ENCODE results near the gene GAS7. TPM values are rescaled to one million over a fixed set of nuclear protein-coding genes. Genes with fewer than 3 reads are reported as not detected.

Gene GAS7
- total and polyA plus RNA-seq, 2 experiments from 2014 or later = 1.9 to 10.7 TPM

DNA sequence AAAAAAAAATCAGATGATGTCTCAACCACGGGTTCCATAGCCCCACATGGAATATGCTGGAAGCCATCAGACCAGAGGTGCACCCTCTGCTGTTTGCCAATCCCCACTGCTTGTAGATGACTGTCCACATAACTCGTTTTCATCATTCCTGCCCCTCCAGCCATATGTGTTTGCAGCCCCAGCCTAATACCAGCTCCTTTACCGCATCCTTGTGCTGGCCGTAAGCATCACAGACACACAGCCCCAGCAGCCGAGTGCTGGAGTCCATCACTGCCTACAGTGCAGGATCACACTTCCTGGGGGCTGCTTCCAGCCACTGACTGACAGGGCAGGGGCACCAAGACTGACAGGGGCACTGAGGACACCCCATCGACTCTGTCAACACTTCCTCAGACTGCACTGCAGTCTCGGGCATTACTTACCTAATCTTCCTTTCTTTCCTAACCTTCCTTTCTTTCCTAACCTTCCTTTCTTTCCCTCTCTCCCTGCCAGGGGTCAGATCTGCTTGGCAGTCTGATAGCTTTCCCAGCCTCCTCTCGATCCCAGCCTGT lies 298.3 kb downstream of the GAS7 start:
- Histone ChIP-seq H3F3A (replicated peaks; ENCODE audit: low read depth) (no peaks in the 10 kb centered on the region), H4K20me1 (replicated peaks; ENCODE audit: insufficient read depth) (no peaks in the 10 kb centered on the region), H3K4me2 (no peak overlapping the region), H3K27ac (ENCODE audit: low read depth) (no peak overlapping the region), H3K9me2 (ENCODE audit: insufficient read depth) (no peaks in the 10 kb centered on the region), H3K4me3 (no peak overlapping the region), H3K36me3 (ENCODE audit: insufficient read depth) (no peaks in the 10 kb centered on the region; the same call in 1 of the 2 replicates), H2AFZ (no peak overlapping the region), H3K27me3 (ENCODE audit: insufficient read depth) (no peaks in the 10 kb centered on the region), H3K4me1 (ENCODE audit: insufficient read depth) (no peaks in the 10 kb centered on the region), H3K79me2 (replicated peaks; ENCODE audit: insufficient read depth) (no peaks in the 10 kb centered on the region)
- ATAC-seq = no peak
- TF ChIP-seq ZNF114 (CRISPR knock-in tag; IDR thresholded peaks at IDR 0.05) = no peak
- no peak for TF ChIP-seq EZH2phosphoT487 (IDR thresholded peaks at IDR 0.05; ENCODE audit: unreplicated experiment)
- TF ChIP-seq, protein P1, sequence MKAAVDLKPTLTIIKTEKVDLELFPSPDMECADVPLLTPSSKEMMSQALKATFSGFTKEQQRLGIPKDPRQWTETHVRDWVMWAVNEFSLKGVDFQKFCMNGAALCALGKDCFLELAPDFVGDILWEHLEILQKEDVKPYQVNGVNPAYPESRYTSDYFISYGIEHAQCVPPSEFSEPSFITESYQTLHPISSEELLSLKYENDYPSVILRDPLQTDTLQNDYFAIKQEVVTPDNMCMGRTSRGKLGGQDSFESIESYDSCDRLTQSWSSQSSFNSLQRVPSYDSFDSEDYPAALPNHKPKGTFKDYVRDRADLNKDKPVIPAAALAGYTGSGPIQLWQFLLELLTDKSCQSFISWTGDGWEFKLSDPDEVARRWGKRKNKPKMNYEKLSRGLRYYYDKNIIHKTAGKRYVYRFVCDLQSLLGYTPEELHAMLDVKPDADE (IDR thresholded peaks at IDR 0.05) = no peak
- no peak for TF ChIP-seq CREB1 (CRISPR knock-in tag; IDR thresholded peaks at IDR 0.05; ENCODE audit: low read depth)
- TF ChIP-seq STAT1 (IDR thresholded peaks at IDR 0.05; ENCODE audit: unreplicated experiment) = no peak
- TF ChIP-seq, protein P2, sequence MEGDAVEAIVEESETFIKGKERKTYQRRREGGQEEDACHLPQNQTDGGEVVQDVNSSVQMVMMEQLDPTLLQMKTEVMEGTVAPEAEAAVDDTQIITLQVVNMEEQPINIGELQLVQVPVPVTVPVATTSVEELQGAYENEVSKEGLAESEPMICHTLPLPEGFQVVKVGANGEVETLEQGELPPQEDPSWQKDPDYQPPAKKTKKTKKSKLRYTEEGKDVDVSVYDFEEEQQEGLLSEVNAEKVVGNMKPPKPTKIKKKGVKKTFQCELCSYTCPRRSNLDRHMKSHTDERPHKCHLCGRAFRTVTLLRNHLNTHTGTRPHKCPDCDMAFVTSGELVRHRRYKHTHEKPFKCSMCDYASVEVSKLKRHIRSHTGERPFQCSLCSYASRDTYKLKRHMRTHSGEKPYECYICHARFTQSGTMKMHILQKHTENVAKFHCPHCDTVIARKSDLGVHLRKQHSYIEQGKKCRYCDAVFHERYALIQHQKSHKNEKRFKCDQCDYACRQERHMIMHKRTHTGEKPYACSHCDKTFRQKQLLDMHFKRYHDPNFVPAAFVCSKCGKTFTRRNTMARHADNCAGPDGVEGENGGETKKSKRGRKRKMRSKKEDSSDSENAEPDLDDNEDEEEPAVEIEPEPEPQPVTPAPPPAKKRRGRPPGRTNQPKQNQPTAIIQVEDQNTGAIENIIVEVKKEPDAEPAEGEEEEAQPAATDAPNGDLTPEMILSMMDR (conservative IDR thresholded peaks at IDR 0.05; ENCODE audit: low read depth in 2 of 2) = no peak
- no peak for TF ChIP-seq ZNF331 (CRISPR knock-in tag; IDR thresholded peaks at IDR 0.05; ENCODE audit: low read depth)
- TF ChIP-seq, protein P3, sequence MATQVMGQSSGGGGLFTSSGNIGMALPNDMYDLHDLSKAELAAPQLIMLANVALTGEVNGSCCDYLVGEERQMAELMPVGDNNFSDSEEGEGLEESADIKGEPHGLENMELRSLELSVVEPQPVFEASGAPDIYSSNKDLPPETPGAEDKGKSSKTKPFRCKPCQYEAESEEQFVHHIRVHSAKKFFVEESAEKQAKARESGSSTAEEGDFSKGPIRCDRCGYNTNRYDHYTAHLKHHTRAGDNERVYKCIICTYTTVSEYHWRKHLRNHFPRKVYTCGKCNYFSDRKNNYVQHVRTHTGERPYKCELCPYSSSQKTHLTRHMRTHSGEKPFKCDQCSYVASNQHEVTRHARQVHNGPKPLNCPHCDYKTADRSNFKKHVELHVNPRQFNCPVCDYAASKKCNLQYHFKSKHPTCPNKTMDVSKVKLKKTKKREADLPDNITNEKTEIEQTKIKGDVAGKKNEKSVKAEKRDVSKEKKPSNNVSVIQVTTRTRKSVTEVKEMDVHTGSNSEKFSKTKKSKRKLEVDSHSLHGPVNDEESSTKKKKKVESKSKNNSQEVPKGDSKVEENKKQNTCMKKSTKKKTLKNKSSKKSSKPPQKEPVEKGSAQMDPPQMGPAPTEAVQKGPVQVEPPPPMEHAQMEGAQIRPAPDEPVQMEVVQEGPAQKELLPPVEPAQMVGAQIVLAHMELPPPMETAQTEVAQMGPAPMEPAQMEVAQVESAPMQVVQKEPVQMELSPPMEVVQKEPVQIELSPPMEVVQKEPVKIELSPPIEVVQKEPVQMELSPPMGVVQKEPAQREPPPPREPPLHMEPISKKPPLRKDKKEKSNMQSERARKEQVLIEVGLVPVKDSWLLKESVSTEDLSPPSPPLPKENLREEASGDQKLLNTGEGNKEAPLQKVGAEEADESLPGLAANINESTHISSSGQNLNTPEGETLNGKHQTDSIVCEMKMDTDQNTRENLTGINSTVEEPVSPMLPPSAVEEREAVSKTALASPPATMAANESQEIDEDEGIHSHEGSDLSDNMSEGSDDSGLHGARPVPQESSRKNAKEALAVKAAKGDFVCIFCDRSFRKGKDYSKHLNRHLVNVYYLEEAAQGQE (IDR thresholded peaks at IDR 0.05; ENCODE audit: unreplicated experiment) = no peak
- TF ChIP-seq, protein P4, sequence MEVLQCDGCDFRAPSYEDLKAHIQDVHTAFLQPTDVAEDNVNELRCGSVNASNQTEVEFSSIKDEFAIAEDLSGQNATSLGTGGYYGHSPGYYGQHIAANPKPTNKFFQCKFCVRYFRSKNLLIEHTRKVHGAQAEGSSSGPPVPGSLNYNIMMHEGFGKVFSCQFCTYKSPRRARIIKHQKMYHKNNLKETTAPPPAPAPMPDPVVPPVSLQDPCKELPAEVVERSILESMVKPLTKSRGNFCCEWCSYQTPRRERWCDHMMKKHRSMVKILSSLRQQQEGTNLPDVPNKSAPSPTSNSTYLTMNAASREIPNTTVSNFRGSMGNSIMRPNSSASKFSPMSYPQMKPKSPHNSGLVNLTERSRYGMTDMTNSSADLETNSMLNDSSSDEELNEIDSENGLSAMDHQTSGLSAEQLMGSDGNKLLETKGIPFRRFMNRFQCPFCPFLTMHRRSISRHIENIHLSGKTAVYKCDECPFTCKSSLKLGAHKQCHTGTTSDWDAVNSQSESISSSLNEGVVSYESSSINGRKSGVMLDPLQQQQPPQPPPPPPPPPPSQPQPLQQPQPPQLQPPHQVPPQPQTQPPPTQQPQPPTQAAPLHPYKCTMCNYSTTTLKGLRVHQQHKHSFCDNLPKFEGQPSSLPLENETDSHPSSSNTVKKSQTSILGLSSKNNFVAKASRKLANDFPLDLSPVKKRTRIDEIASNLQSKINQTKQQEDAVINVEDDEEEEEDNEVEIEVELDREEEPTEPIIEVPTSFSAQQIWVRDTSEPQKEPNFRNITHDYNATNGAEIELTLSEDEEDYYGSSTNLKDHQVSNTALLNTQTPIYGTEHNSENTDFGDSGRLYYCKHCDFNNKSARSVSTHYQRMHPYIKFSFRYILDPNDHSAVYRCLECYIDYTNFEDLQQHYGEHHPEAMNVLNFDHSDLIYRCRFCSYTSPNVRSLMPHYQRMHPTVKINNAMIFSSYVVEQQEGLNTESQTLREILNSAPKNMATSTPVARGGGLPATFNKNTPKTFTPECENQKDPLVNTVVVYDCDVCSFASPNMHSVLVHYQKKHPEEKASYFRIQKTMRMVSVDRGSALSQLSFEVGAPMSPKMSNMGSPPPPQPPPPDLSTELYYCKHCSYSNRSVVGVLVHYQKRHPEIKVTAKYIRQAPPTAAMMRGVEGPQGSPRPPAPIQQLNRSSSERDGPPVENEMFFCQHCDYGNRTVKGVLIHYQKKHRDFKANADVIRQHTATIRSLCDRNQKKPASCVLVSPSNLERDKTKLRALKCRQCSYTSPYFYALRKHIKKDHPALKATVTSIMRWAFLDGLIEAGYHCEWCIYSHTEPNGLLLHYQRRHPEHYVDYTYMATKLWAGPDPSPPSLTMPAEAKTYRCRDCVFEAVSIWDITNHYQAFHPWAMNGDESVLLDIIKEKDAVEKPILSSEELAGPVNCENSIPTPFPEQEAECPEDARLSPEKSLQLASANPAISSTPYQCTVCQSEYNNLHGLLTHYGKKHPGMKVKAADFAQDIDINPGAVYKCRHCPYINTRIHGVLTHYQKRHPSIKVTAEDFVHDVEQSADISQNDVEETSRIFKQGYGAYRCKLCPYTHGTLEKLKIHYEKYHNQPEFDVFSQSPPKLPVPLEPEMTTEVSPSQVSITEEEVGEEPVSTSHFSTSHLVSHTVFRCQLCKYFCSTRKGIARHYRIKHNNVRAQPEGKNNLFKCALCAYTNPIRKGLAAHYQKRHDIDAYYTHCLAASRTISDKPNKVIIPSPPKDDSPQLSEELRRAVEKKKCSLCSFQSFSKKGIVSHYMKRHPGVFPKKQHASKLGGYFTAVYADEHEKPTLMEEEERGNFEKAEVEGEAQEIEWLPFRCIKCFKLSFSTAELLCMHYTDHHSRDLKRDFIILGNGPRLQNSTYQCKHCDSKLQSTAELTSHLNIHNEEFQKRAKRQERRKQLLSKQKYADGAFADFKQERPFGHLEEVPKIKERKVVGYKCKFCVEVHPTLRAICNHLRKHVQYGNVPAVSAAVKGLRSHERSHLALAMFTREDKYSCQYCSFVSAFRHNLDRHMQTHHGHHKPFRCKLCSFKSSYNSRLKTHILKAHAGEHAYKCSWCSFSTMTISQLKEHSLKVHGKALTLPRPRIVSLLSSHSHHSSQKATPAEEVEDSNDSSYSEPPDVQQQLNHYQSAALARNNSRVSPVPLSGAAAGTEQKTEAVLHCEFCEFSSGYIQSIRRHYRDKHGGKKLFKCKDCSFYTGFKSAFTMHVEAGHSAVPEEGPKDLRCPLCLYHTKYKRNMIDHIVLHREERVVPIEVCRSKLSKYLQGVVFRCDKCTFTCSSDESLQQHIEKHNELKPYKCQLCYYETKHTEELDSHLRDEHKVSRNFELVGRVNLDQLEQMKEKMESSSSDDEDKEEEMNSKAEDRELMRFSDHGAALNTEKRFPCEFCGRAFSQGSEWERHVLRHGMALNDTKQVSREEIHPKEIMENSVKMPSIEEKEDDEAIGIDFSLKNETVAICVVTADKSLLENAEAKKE (CRISPR knock-in tag; IDR thresholded peaks at IDR 0.05) = no peak
- H3K9me3 Mint-ChIP-seq = no peaks in the 10 kb centered on the region
- peaks cover 1% of the 10 kb centered on the region for H3K27me3 Mint-ChIP-seq (ENCODE audit: insufficient read depth, low read depth, poor library complexity)
- no peak for DNase-seq (ENCODE audit: low spot score)
- no peak overlapping the region for H3K4me3 Mint-ChIP-seq
- H3K4me1 Mint-ChIP-seq = peaks cover 6% of the 10 kb centered on the region
- no peaks in the 10 kb centered on the region; the same call in 2 of the 3 replicates for H3K36me3 Mint-ChIP-seq (ENCODE audit: low read depth)
- no peak overlapping the region; the same call in 1 of the 2 replicates for H3K27ac Mint-ChIP-seq
